HCT116 (cell line): ENCODE data around the gene ANKRD13D. TPM values are rescaled to one million over a fixed set of nuclear protein-coding genes. Genes with fewer than 3 reads are reported as not detected.
A peak's percentile ranks its signal among the peaks of the same experiment; 100 is the strongest.

ENCODE experiments used
- ATAC-seq: fragments of 200-7000 bp; cut with Tn5 transposase; 2 replicates; pipeline ENCODE4 v1.9.1; 2020; ENCODE audit warnings: mild to moderate bottlenecking, moderate library complexity
- BruUV-seq: library from RNA; stranded (reverse); fragments of 400-500 nt; replicated peaks from 2 replicates; lab custom pipeline; 2021; lab: Mats Ljungman, UMichigan
- CTCF ChIA-PET: fragments of 300-600 bp; sonication (Branson Sonifier 250); formaldehyde crosslinking; loops from one replicate; lab custom pipeline; 2021; ENCODE audit warnings: antibody characterized with exemption; lab: Charles Lee
- POLR2A ChIA-PET: fragments of 300-600, 350-600 bp; sonication (Branson Sonifier 250); formaldehyde crosslinking; loops from one replicate; lab custom pipeline; 2021; ENCODE audit warnings: antibody characterized with exemption; lab: Charles Lee
- RAD21 ChIA-PET, 2 experiments: fragments of 300-600 bp; sonication (Branson Sonifier 250); formaldehyde crosslinking; loops; one replicate each; lab custom pipeline; 2023; ENCODE audit warnings: low total read pairs in 2 of 2; ENCODE audit not compliant: uncharacterized antibody in 2 of 2, unreplicated experiment in 2 of 2, low non-redundant PET in 1 of 2; lab: Charles Lee
- DNase-seq: peaks from one replicate; pipeline ENCODE4 v3.0.0-alpha.2; 2010; ENCODE audit warnings: low read depth, low spot score
- H2AFZ ChIP-seq: fragments of 200-600 bp; shearing (Covaris generic), sonication (generic); 2 replicates; pipeline ENCODE4 v1.6.1; 2017; ENCODE audit warnings: low read depth, mixed run types, mixed read lengths, antibody characterized with exemption, low read length; ENCODE audit not compliant: poor library complexity, severe bottlenecking
- H3K27ac ChIP-seq: 2 replicates; pipeline ENCODE4 v1.5.1; 2012; ENCODE audit warnings: low read depth, low read length
- H3K27me3 ChIP-seq: fragments of 200-600 bp; sonication (generic); 2 replicates; pipeline ENCODE4 v1.6.1; 2016; ENCODE audit warnings: mixed run types, low read length, mixed read lengths; ENCODE audit not compliant: insufficient read depth
- H3K36me3 ChIP-seq, 2 experiments: fragments of 200-500 bp in 1 of 2; fragments of 200-600 bp in 1 of 2; sonication (Bioruptor generic) in 1 of 2; sonication (generic) in 1 of 2; 2 replicates each; pipeline versions ENCODE4 v1.5.1 to v1.6.1; 2014 to 2016; ENCODE audit warnings: low read length in 2 of 2, inconsistent platforms in 1 of 2, mixed read lengths in 1 of 2, mixed run types in 1 of 2; ENCODE audit not compliant: insufficient read depth in 2 of 2, control insufficient read depth in 1 of 2
- H3K4me1 ChIP-seq, 2 experiments: fragments of 200-600 bp in 1 of 2; sonication (generic) in 1 of 2; 2 replicates each; pipeline versions ENCODE4 v1.5.1 to v1.6.1; 2012 to 2017; ENCODE audit warnings: low read length in 2 of 2, inconsistent platforms in 1 of 2, mild to moderate bottlenecking in 1 of 2, mixed read lengths in 1 of 2, mixed run types in 1 of 2, moderate library complexity in 1 of 2; ENCODE audit not compliant: insufficient read depth in 2 of 2, control insufficient read depth in 1 of 2
- H3K4me2 ChIP-seq: fragments of 200-600 bp; sonication (generic); 2 replicates; pipeline ENCODE4 v1.6.1; 2017; ENCODE audit warnings: mixed run types, low read length, mixed read lengths
- H3K4me3 ChIP-seq, 2 experiments: fragments of 200-600 bp in 1 of 2; sonication (generic) in 1 of 2; replicated peaks in 1 of 2; 2 replicates each; pipeline ENCODE4 v1.5.1; 2011 to 2016; ENCODE audit warnings: low read length in 2 of 2, control low read depth in 1 of 2, low read depth in 1 of 2, mild to moderate bottlenecking in 1 of 2, mixed read lengths in 1 of 2, mixed run types in 1 of 2
- H3K79me2 ChIP-seq: fragments of 200-600 bp; sonication (generic); 2 replicates; pipeline ENCODE4 v1.6.1; 2017; ENCODE audit warnings: mild to moderate bottlenecking, mixed run types, low read length, moderate library complexity, mixed read lengths; ENCODE audit not compliant: insufficient read depth
- H3K9ac ChIP-seq: fragments of 200-600 bp; sonication (generic); 2 replicates; pipeline ENCODE4 v1.6.1; 2016; ENCODE audit warnings: low read length, mixed read lengths
- H3K9me2 ChIP-seq: fragments of 200-600 bp; sonication (generic), shearing (Covaris generic); 2 replicates; pipeline ENCODE4 v1.6.1; 2017; ENCODE audit warnings: mixed run types, mild to moderate bottlenecking, moderate library complexity; ENCODE audit not compliant: insufficient read depth
- H3K9me3 ChIP-seq, 2 experiments: fragments of 200-500 bp in 1 of 2; fragments of 200-600 bp in 1 of 2; sonication (Bioruptor generic) in 1 of 2; sonication (generic) in 1 of 2; 2 replicates each; pipeline ENCODE4 v1.6.1; 2014 to 2017; ENCODE audit warnings: low read length in 2 of 2, mixed read lengths in 2 of 2, inconsistent platforms in 1 of 2, low read depth in 1 of 2, mild to moderate bottlenecking in 1 of 2, mixed run types in 1 of 2, moderate library complexity in 1 of 2; ENCODE audit not compliant: control insufficient read depth in 1 of 2, insufficient read depth in 1 of 2
- H4K20me1 ChIP-seq: fragments of 200-600 bp; sonication (generic), shearing (Covaris generic); 2 replicates; pipeline ENCODE4 v1.6.1; 2017; ENCODE audit warnings: mixed run types, mild to moderate bottlenecking, moderate library complexity; ENCODE audit not compliant: insufficient read depth
- CBX3 ChIP-seq: IDR thresholded peaks from 2 replicates; pipeline ENCODE4 v1.6.1; 2012; ENCODE audit warnings: low read depth
- EGR1 ChIP-seq: IDR thresholded peaks from 2 replicates; pipeline ENCODE4 v1.6.1; 2012; ENCODE audit warnings: low read depth
- ELF1 ChIP-seq: IDR thresholded peaks from 2 replicates; pipeline ENCODE4 v1.6.1; 2012; ENCODE audit warnings: low read depth, borderline replicate concordance
- TCF7L2 ChIP-seq: IDR thresholded peaks from 2 replicates; pipeline ENCODE4 v1.7.0; 2011; ENCODE audit warnings: borderline replicate concordance, inconsistent platforms; ENCODE audit not compliant: insufficient read depth, insufficient read length; ENCODE audit errors: extremely low read depth
- ZBTB33 ChIP-seq: IDR thresholded peaks from 2 replicates; pipeline ENCODE4 v1.6.1; 2011; ENCODE audit warnings: mild to moderate bottlenecking, low read length, moderate library complexity; ENCODE audit not compliant: insufficient replicate concordance; ENCODE audit errors: extremely low read depth
- ZFX ChIP-seq: fragments of 450-650 bp; IDR thresholded peaks from 2 replicates; pipeline ENCODE4 v1.6.1; 2017
- ZNF274 ChIP-seq: fragments of 200-500 bp; sonication (Bioruptor generic); IDR thresholded peaks from 2 replicates; pipeline ENCODE4 v1.6.1; 2014; ENCODE audit warnings: mild to moderate bottlenecking, low read depth, low read length, inconsistent platforms
- intact Hi-C: fragments of 100-400 bp; cut with micrococcal nuclease; formaldehyde crosslinking; loops from 2 replicates; pipeline ENCODE4 v1.10.0; 2022
- total RNA-seq: library from RNA; stranded (reverse); gene quantifications from one replicate; pipeline ENCODE4 v1.2.1, GENCODE V29; 2021; ENCODE audit not compliant: unreplicated experiment

ANKRD13D gene
- total RNA-seq, 1 experiment from 2014 or later = 61.1 TPM

- POLR2A ChIA-PET = no interaction called here
- intact Hi-C loops = no loop called here
Measured at GRCh38 chr11:67277231-67277961, 11.7 kb upstream of the ANKRD13D start.

More at GRCh38 chr11:67277231-67277961, 11.7 kb upstream of the ANKRD13D start:
- no peaks in the 10 kb centered on the region for H3K27me3 ChIP-seq
- peak overlapping the region; percentile 64 for H3K4me2 ChIP-seq
- RAD21 ChIA-PET = no interaction called here
- no TSS peak for BruUV-seq
- DNase-seq (no peak), ATAC-seq (peak; percentile 77)
- CTCF ChIA-PET = interaction anchor here (1.2 kb wide), 1 partner anchor 11 kb away, joined by 5 read pairs; the partner anchor contains the start of gene GRK2
- TF ChIP-seq ZFX (0 out of 2 replicates have a peak, but pooled peaks have one; percentile 15), CBX3 (no peak), ZBTB33 (no peak), ELF1 (no peak), EGR1 (no peak), ZNF274 (no peak), TCF7L2 (no peak)
- H4K20me1 ChIP-seq = no peaks in the 10 kb centered on the region
- H3K9ac ChIP-seq = peak overlapping the region; percentile 38; the same call in 1 of the 2 replicates
- H3K9me2 ChIP-seq = no peaks in the 10 kb centered on the region
- H3K79me2 ChIP-seq = peaks cover 61% of the 10 kb centered on the region
- H3K4me3 ChIP-seq = peak overlapping the region; percentile 23 to 41
- peaks cover 14 to 28% of the 10 kb centered on the region in 2 experiments; a peak in 3 of 4 replicates for H3K36me3 ChIP-seq
- no peak overlapping the region for H2AFZ ChIP-seq
- peaks cover 4 to 19% of the 10 kb centered on the region in 2 experiments for H3K4me1 ChIP-seq
- H3K27ac ChIP-seq = peak overlapping the region; percentile 57
- H3K9me3 ChIP-seq = no peaks in the 10 kb centered on the region
